GM19468 (cell line): ENCODE measurements around the gene GMCL2.
"Not testable (repeated sequence)": the region's sequence is repeated elsewhere in the genome, so short reads cannot be mapped to it uniquely, and the experiment has no call there.

Source experiments
- ATAC-seq: cut with Tn5 transposase; IDR thresholded peaks from one replicate; pipeline ENCODE4 v1.9.1; 2021; ENCODE audit warnings: mild to moderate bottlenecking, moderate library complexity, moderate number of reproducible peaks; ENCODE audit not compliant: unreplicated experiment; ENCODE audit errors: extremely low read depth

The GMCL2 gene

GRCh38 chr5:178187014-178187413 lies at the start of gene GMCL2:
Gene GMCL2, minus strand, starts transcription at chr5:178187371. Its CDS starts 72 bp downstream, at chr5:178187299.
- no peak for ATAC-seq

GRCh38 chr5:178236679-178237078 lies 49.5 kb upstream of the GMCL2 start:
- no peak for ATAC-seq

- ATAC-seq, result no peak
Measured at GRCh38 chr5:178236126-178236525, 49.0 kb upstream of the GMCL2 start.

- ATAC-seq, result no peak
Measured at GRCh38 chr5:178235588-178235974, 48.4 kb upstream of the GMCL2 start.

GRCh38 chr5:178234750-178235587 lies 47.8 kb upstream of the GMCL2 start:
- no peak for ATAC-seq

- no peak for ATAC-seq
Measured at GRCh38 chr5:178234121-178234749, 47.1 kb upstream of the GMCL2 start.

- ATAC-seq, result no peak
Measured at GRCh38 chr5:178232920-178233429, 45.8 kb upstream of the GMCL2 start.

GRCh38 chr5:178232124-178232919 lies 45.2 kb upstream of the GMCL2 start, which contains the start of gene PHYKPL:
Gene PHYKPL, minus strand, starts transcription at chr5:178232802. Its CDS starts 252 bp downstream, at chr5:178232550.
- peak; percentile 44 for ATAC-seq

GRCh38 chr5:178231539-178232123 lies 44.5 kb upstream of the GMCL2 start:
- no peak for ATAC-seq

- no peak for ATAC-seq
Measured at GRCh38 chr5:178230879-178231538, 43.8 kb upstream of the GMCL2 start.

GRCh38 chr5:178229861-178230260 lies 42.7 kb upstream of the GMCL2 start:
- ATAC-seq, result no peak

- not testable (repeated sequence) for ATAC-seq
Measured at GRCh38 chr5:178229111-178229510, 41.9 kb upstream of the GMCL2 start.

GRCh38 chr5:178228609-178229008 lies 41.4 kb upstream of the GMCL2 start:
- no peak for ATAC-seq

- no peak for ATAC-seq
Measured at GRCh38 chr5:178227929-178228328, 40.8 kb upstream of the GMCL2 start.

GRCh38 chr5:178227138-178227659 lies 40.0 kb upstream of the GMCL2 start:
- no peak for ATAC-seq

GRCh38 chr5:178225174-178225573 lies 38.0 kb upstream of the GMCL2 start:
- ATAC-seq, result no peak

- ATAC-seq, result no peak
Measured at GRCh38 chr5:178224403-178224802, 37.2 kb upstream of the GMCL2 start.

- no peak for ATAC-seq
Measured at GRCh38 chr5:178223828-178224335, 36.7 kb upstream of the GMCL2 start.

- no peak for ATAC-seq
Measured at GRCh38 chr5:178223196-178223773, 36.1 kb upstream of the GMCL2 start.
